Astrocyte of the cerebellum (primary cell): Measurements from ENCODE around the gene LHPP.

Experiments used
- DNase-seq: peaks from one replicate; pipeline ENCODE4 v3.0.0-alpha.2; 2011; ENCODE audit warnings: low read depth
- H3K4me3 ChIP-seq: 2 replicates; pipeline ENCODE4 v1.5.1; 2011; ENCODE audit warnings: mild to moderate bottlenecking, low read depth, low read length, moderate library complexity
- CTCF ChIP-seq: IDR thresholded peaks from 2 replicates; pipeline ENCODE4 v1.5.1; 2012; ENCODE audit warnings: low read length, low read depth, moderate library complexity, mild to moderate bottlenecking; ENCODE audit errors: missing control alignments
- in situ Hi-C: cut with HindIII; loops from 2 replicates; pipeline ENCODE4 v1.10.0; 2017; ENCODE audit warnings: low sequenced_read_pairs

LHPP gene

GRCh38 chr10:124517461-124517860 is 55.8 kb downstream of the LHPP start:
- TF ChIP-seq CTCF = no peak
- no peak overlapping the region for H3K4me3 ChIP-seq
- no peak for DNase-seq
- in situ Hi-C loops = no loop called here

GRCh38 chr10:124517931-124518330 is 56.3 kb downstream of the LHPP start:
- no peak for TF ChIP-seq CTCF
- no peak overlapping the region for H3K4me3 ChIP-seq
- in situ Hi-C loops = no loop called here
- no peak for DNase-seq

GRCh38 chr10:124518366-124518765 is 56.7 kb downstream of the LHPP start:
- no peak for TF ChIP-seq CTCF
- no peak for DNase-seq
- in situ Hi-C loops = no loop called here
- no peak overlapping the region for H3K4me3 ChIP-seq

GRCh38 chr10:124520558-124521428 is 59.2 kb downstream of the LHPP start:
- no peak for DNase-seq
- no peak for TF ChIP-seq CTCF
- no peak overlapping the region for H3K4me3 ChIP-seq
- in situ Hi-C loops = no loop called here

- in situ Hi-C loops = no loop called here
- no peak for TF ChIP-seq CTCF
- DNase-seq = no peak
- H3K4me3 ChIP-seq = no peak overlapping the region
Observed at GRCh38 chr10:124521429-124521871, 59.8 kb downstream of the LHPP start.

GRCh38 chr10:124522131-124522932 is 60.7 kb downstream of the LHPP start:
- no peak for DNase-seq
- no peak for TF ChIP-seq CTCF
- H3K4me3 ChIP-seq = no peak overlapping the region
- in situ Hi-C loops = no loop called here
